ENCODE data around the gene AARS1.

- TF ChIP-seq CTCF (IDR thresholded peaks at IDR 0.05) (no peak), POLR2A (IDR thresholded peaks at IDR 0.05) (no peak)
Measured at GRCh38 chr16:70337814-70338213, 48.5 kb upstream of the AARS1 start.

All from esophagus squamous epithelium (tissue), 4 donors.